C1 segment of cervical spinal cord (tissue), 14 donors: ENCODE results near the gene PTCD2.
A peak's percentile ranks its signal among the peaks of the same experiment; 100 is the strongest.

Source experiments
- DNase-seq, 14 donors: peaks; one replicate each; lab custom pipeline; 2025; lab: John Stamatoyannopoulos, UW

PTCD2 gene, protein sequence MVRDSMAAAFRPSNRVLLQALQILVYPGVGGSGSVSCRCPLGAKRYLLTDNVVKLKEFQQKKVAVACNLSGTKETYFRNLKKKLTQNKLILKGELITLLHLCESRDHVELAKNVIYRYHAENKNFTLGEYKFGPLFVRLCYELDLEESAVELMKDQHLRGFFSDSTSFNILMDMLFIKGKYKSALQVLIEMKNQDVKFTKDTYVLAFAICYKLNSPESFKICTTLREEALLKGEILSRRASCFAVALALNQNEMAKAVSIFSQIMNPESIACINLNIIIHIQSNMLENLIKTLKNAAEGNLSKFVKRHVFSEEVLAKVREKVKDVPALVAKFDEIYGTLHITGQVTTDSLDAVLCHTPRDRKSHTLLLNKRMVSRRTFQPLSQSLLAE

GRCh38 chr5:72319976-72320752, at the start of gene PTCD2, which contains the start of gene MRPS27:
PTCD2 (plus strand) TSS chr5:72320373; CDS start chr5:72320383, 10 bp downstream.
MRPS27 (minus strand) TSS chr5:72320240; CDS start chr5:72320221, 19 bp downstream.
- peak; percentile 26 to 95 (median 90) for DNase-seq

GRCh38 chr5:72271702-72272101, 48.5 kb upstream of the PTCD2 start:
- no peak for DNase-seq

DNA sequence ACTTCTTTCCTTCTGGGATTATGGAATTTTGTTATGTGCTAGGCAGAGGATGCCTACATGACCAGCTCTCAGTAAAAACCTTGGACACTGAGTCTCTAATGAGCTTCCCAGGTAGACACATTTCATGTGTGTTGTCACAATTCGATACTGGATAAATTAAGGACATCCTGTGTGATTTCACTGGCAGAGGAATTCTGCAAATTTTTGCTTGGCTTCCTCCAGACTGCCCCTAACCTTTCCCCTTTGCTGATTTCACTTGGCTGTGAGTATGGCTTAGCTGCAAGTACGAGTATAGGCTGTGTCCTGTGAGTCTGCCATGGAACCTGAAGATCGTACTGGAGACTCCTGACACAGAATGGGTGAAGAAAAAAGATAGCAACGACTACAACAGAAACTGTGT, 47.8 kb upstream of the PTCD2 start:
- no peak for DNase-seq

DNA sequence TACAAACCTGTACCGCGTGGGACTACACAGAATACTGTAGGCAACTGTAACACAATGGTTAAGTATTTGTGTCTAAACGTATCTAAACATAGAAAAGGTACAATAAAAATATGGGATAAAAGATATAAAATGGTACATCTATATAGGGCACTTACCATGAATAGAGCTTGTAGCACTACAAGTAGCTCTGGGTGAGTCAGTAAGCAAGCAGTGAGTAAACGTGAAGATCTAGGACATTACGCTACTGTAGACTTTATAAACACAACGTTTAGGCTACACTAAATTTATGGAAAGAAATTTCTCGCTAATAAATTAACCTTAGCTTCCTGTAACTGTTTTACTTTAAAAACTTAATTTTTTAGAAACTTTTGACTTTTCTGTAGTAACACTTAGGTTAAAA, 46.6 kb upstream of the PTCD2 start:
- DNase-seq, result no peak

DNA sequence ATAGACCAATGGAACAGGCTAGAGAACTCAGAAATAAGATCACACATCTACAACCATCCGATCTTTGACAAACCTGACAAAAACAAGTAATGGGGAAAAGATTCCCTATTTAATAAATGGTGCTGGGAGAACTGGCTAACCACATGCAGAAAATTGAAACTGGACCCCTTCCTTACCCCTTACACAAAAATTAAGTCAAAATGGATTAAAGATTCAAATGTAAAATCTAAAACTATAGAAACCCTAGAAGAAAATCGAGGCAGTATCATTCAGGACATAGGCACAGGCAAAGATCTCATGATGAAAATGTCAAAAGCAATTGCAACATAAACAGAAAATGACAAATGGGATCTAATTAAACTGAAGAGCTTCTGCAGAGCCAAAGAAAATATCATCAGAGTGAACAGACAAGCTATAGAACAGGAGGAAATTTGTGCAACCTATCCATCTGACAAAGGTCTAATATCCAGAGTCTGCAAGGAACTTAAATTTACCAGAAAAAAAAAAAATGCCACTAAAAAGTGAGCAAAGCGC, 43.9 kb upstream of the PTCD2 start:
- no peak for DNase-seq

DNA sequence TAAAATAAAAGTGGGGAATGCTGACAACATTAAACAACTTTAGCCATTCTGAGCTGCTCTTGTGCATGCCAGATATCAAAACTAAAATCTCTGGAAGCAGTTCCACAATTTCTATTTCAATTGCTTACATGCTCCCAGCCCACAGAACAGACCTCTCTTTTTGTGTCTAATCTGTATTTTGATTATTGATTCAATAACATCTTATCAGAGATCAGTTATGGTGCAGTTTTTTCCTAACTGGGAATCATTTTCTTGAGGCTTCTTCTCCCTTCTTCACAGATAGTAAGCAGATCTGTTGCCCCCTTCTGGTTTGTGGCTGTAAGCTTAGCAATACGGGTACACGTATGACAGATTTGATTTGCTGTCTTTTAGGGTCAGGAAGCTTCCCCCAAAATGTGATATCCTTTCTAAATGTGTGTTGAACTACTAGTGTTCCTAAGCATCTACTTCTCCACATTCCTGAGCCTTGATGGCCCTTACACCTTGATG, 39.5 kb upstream of the PTCD2 start:
- DNase-seq, result peak in 1 of 14 donors; percentile 7

GRCh38 chr5:72281430-72281763, 38.8 kb upstream of the PTCD2 start:
- no peak for DNase-seq

GRCh38 chr5:72281764-72282499, 38.2 kb upstream of the PTCD2 start:
- no peak for DNase-seq

- no peak for DNase-seq
Measured at GRCh38 chr5:72282878-72283277, 37.3 kb upstream of the PTCD2 start.

DNA sequence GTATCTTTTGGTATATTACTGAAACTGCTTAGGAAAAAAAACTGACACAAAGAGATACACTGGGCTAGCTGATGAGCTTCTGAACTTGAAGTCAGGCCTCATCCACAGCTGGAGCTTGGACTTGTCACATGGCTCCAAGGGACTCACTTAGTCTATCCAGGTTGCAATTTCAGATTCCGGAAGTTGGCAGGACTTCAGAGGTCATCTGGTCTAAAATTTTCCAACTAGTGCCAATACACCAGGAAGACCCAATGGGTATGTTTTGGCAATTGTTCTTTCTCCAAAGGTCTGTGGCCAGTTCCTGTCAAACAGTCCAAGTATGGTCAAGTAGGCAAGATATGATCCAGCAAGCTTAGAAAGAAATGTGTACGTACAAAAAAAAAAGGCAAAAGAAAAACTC, 36.8 kb upstream of the PTCD2 start:
- DNase-seq, result no peak

- DNase-seq, result no peak
Measured at GRCh38 chr5:72284559-72285423, 35.4 kb upstream of the PTCD2 start.

DNA sequence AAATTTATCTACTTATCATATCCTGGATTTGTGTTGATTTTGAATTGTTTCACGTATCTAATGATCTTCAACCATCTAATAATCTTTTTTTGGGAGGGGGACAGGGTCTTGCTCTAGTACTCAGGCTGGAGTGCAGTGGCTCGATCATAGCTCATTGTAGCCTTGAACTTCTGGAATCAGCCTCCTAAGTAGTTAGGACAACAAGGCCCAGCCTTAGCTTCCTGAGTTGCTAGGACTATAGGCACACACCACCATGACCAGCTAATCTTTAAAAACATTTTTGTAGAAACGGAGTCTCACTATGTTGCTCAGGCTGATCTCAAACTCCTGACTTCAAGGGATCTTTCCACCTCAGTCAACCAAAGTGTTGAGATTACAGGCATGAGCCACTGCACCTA, 34.8 kb upstream of the PTCD2 start:
- no peak for DNase-seq

DNA sequence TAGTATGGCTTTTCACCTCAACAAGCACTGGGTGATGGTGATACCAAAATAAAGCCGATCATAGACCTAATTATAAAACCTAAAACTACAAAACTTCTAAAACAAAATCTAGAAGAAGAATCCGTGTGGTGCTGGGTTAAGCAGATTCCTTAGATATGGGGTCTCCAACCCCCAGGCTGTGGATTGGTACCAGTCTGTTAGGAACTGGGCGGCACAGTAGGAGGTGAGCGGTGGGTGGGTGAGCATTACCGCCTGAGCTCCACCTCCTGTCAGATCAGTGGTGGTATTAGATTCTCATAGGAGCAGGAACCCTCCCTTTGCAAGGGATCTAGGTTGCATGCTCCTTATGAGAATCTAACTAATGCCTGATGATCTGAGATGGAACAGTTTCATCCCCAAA, 33.4 kb upstream of the PTCD2 start:
- DNase-seq, result no peak

GRCh38 chr5:72288924-72289323, 31.2 kb upstream of the PTCD2 start:
- peak in 2 of 14 donors; percentile 51 to 99 for DNase-seq

DNA sequence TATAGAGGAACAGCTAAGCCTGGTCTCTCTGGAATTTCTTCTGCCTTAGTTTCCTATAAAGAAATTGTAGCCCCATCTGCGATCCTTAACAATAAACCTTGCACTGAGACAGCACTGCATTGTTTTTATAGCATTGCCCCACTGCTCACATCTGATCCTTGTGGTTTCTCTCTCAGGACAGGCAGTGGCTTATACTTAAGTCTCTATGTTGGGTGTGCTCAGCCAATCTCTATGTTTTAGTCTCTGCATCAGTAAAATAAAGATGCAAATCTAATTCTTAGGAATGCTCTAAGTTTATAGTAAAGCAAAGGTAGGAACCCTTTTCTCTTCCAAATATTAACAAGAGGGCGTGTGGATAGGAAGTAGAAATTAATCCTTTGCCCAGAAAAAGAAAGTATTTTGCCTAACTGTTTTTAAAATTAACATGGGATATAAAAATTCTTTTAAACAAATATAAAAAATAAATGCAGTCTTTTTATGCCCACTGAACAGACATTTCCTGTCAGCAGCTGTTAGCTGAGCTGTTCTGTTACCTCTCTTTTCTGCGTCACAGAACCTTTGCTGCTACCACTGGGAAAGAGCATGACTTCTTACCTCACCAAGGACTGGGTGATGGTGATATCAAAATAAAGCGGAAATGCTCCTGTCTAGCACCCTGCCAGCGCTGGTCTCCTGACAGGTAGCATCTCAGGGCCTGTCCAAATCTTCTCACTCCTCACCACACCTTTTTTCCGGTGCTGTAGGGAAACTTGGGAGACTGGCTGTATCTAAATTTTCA, 29.6 kb upstream of the PTCD2 start:
- no peak for DNase-seq

DNA sequence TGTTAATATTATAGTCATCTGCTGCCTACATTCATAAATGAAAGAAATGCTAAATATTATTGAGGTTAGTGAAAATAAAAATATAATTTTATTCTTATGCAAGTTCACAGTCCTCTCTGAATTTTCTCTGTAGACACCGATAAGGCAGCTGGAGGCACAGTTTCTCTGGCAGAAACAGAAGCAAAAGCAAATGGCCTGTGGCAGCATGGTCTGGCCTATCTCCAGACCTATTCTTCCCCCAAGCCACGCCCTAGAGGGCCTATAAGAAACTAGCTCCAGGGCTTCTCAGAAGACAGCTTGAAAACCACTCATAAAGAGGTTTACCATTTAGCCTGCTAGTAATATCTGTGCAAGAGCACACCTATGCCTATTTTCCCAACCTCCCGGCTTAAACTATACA, 28.6 kb upstream of the PTCD2 start:
- no peak for DNase-seq

DNA sequence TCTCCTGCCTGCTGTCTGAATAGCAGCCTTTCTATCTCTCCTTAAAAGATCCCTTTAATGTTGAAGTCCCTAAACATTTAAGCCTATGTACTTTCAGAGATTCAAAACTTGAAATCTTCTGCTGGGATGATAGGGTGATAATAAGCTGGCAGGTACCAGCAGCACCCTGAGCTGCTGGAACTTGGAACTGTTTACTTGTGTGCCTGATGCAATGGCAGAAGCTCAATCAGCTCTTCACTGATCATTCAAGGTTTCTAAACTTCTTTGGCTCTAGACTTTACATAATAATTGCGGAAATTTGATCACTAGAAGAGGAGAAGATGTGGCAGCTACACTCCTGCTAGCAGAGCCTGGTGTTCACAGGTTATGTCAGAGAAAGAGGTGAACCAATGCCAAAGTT, 27.8 kb upstream of the PTCD2 start:
- DNase-seq, result no peak

DNA sequence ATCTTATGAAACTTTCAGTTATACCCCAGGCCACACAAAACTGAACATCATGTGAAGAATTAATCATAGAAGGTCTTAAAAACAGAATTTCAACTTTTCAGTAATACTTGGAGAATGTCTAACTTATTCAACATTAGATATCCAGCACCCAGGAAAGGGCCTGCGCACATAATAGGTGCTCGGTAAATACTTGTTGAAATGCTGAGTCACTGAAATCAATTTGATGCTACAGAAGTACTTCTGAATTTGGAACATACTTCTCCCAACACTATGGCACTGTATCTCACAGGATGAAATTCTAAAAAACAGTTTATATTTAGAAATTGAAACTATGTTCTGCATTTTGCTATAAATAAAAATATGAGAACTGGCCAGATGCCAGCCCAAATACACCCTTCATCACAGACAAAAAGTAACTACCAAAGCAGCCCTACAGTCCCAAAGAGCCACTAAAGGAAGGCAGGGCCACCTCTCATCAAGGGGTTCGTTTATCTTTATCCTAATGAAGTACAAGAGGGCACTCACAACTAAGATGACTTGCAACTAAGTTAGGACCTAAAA, 26.6 kb upstream of the PTCD2 start:
- DNase-seq, result no peak

- DNase-seq, result no peak
Measured at GRCh38 chr5:72294473-72294872, 25.7 kb upstream of the PTCD2 start.

- DNase-seq, result no peak
Measured at GRCh38 chr5:72295539-72295938, 24.6 kb upstream of the PTCD2 start.
